GM23248 (cell line): ENCODE data around the gene RRP8. TPM values are rescaled to one million over a fixed set of nuclear protein-coding genes. Genes with fewer than 3 reads are reported as not detected.
A peak's percentile ranks its signal among the peaks of the same experiment; 100 is the strongest.

Source experiments
- DNase-seq: peaks from one replicate; pipeline ENCODE4 v3.0.0-alpha.2; 2015
- H2AFZ ChIP-seq: fragments of 200-600 bp; sonication (generic); 2 replicates; pipeline ENCODE4 v1.6.1; 2016; ENCODE audit warnings: antibody characterized with exemption
- H3F3A ChIP-seq: fragments of 200-600 bp; sonication (generic); 2 replicates; pipeline ENCODE4 v1.6.1; 2016; ENCODE audit warnings: mild to moderate bottlenecking, antibody characterized with exemption, mixed run types; ENCODE audit not compliant: insufficient read depth
- H3K27ac ChIP-seq: fragments of 200-600 bp; sonication (generic); 2 replicates; pipeline ENCODE4 v1.5.1; 2016; ENCODE audit warnings: mild to moderate bottlenecking
- H3K27me3 ChIP-seq: fragments of 200-600 bp; sonication (generic); replicated peaks from 2 replicates; pipeline ENCODE4 v1.6.1; 2016; ENCODE audit warnings: mild to moderate bottlenecking; ENCODE audit not compliant: insufficient read depth
- H3K36me3 ChIP-seq: fragments of 200-600 bp; sonication (generic); 2 replicates; pipeline ENCODE4 v1.6.1; 2016; ENCODE audit warnings: low read depth, mild to moderate bottlenecking
- H3K4me1 ChIP-seq: fragments of 200-600 bp; sonication (generic); 2 replicates; pipeline ENCODE4 v1.6.1; 2016; ENCODE audit warnings: mild to moderate bottlenecking; ENCODE audit not compliant: insufficient read depth
- H3K4me2 ChIP-seq: fragments of 200-600 bp; sonication (generic); one replicate; pipeline ENCODE4 v1.6.1; 2016; ENCODE audit warnings: mild to moderate bottlenecking; ENCODE audit not compliant: unreplicated experiment
- H3K4me3 ChIP-seq: fragments of 200-600 bp; sonication (generic); 2 replicates; pipeline ENCODE4 v1.5.1; 2016; ENCODE audit warnings: mild to moderate bottlenecking
- H3K79me2 ChIP-seq: fragments of 200-600 bp; sonication (generic); 2 replicates; pipeline ENCODE4 v1.6.1; 2016; ENCODE audit warnings: mild to moderate bottlenecking; ENCODE audit not compliant: insufficient read depth
- H3K9ac ChIP-seq: fragments of 200-600 bp; sonication (generic); 2 replicates; pipeline ENCODE4 v1.6.1; 2016; ENCODE audit warnings: mild to moderate bottlenecking
- H3K9me2 ChIP-seq: fragments of 200-600 bp; sonication (generic); 2 replicates; pipeline ENCODE4 v1.6.1; 2016; ENCODE audit warnings: mixed run types, mild to moderate bottlenecking, moderate library complexity; ENCODE audit not compliant: insufficient read depth
- H3K9me3 ChIP-seq: fragments of 200-600 bp; sonication (generic); one replicate; pipeline ENCODE4 v1.6.1; 2017; ENCODE audit warnings: low read depth
- H4K20me1 ChIP-seq: fragments of 200-600 bp; sonication (generic); 2 replicates; pipeline ENCODE4 v1.6.0; 2016; ENCODE audit not compliant: insufficient read depth
- EZH2 ChIP-seq: fragments of 200-600 bp; sonication (generic); IDR thresholded peaks from 2 replicates; pipeline ENCODE4 v1.6.1; 2018; ENCODE audit warnings: antibody characterized with exemption, mild to moderate bottlenecking; ENCODE audit not compliant: insufficient read depth, poor library complexity, severe bottlenecking
- EZH2phosphoT487 ChIP-seq: fragments of 200-600 bp; sonication (generic); IDR thresholded peaks from 2 replicates; pipeline ENCODE4 v1.6.1; 2018; ENCODE audit warnings: antibody characterized with exemption, moderate library complexity, mild to moderate bottlenecking, low read depth; ENCODE audit not compliant: insufficient read depth
- WGBS, 2 experiments: methylation state at CpG; one replicate each; pipeline ENCODE4 v1.1.6; 2015 to 2017; ENCODE audit warnings: low lambda C conversion rate in 2 of 2, low coverage in 1 of 2; ENCODE audit errors: missing lambda C conversion rate in 2 of 2; 5-methylcytosine and 5-hydroxymethylcytosine counted together
- in situ Hi-C: fragments of 300-500 bp; cut with MboI; formaldehyde crosslinking; loops from 2 replicates; pipeline ENCODE4 v1.15.0; 2020
- polyA plus RNA-seq: library from polyadenylated mRNA; unstranded; fragments of >200 nt; fragmentation: Nextera tagmentation; extraction: Ambion mirVana; gene quantifications from 2 replicates; pipeline ENCODE4 v1.2.1, GENCODE V29; 2016
- total RNA-seq: library from RNA; depleted of rRNA; stranded (reverse); fragments of >200 nt; shearing (Covaris generic); gene quantifications from 2 replicates; pipeline ENCODE4 v1.2.3, GENCODE V29; 2014

The RRP8 gene
- total and polyA plus RNA-seq, 2 experiments from 2014 or later: 8.5 to 24.4 TPM

DNA sequence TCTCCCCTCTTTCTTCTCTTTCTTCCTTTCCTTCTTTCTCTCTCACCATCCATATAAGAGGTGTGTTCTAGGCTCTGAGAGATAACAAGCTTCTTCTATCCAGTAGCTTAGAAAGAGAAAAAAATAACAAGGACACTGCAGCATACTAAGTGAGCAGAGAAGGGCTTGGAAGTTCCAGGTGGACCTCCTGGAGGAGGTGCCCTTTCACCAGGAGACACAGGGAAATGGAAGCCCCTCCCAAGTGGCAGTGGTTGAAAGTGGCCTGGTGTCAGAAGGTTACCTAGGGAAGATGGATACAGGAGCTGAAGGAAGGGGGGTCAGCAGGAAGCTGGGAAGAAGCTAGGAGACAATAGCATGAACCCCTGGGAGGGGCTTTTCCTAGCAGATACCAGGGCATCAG, 46.7 kb upstream of the RRP8 start:
- Histone ChIP-seq H3K4me2 (no peak overlapping the region), H3K27me3 (no peaks in the 10 kb centered on the region), H3K27ac (no peak overlapping the region), H3F3A (peaks cover 23% of the 10 kb centered on the region), H2AFZ (no peak overlapping the region), H3K9me3 (no peaks in the 10 kb centered on the region), H3K36me3 (no peaks in the 10 kb centered on the region), H4K20me1 (no peaks in the 10 kb centered on the region), H3K4me1 (peaks cover 23% of the 10 kb centered on the region), H3K9me2 (no peaks in the 10 kb centered on the region), H3K4me3 (no peak overlapping the region), H3K9ac (no peak overlapping the region), H3K79me2 (no peaks in the 10 kb centered on the region)
- DNase-seq: no peak
- TF ChIP-seq EZH2 (no peak), EZH2phosphoT487 (no peak)
- in situ Hi-C loops: no loop called here

DNA sequence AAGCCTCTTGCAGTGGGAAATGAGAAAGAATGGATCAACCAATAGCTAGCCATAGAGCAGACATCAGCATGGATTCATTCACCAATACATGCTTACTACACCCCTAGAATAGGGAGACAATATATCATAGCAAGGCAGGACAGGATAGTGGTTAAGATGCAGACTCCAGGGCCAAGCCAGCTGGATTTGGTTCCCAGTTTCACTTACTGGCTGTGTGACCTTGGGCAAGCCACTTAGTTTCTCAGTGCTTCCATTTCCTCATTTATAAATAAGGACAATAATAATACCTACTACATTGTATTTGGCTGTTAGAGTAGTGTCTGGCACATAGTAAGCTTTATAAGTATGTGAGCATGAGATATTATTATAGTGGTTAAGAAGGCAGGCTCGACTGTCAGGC, 45.1 kb upstream of the RRP8 start:
- Histone ChIP-seq H2AFZ (no peak overlapping the region), H3K9ac (no peak overlapping the region), H3K4me2 (no peak overlapping the region), H3K9me3 (no peaks in the 10 kb centered on the region), H3K27ac (no peak overlapping the region), H3K9me2 (no peaks in the 10 kb centered on the region), H3K79me2 (no peaks in the 10 kb centered on the region), H4K20me1 (no peaks in the 10 kb centered on the region), H3K4me3 (no peak overlapping the region), H3K36me3 (no peaks in the 10 kb centered on the region), H3F3A (peaks cover 23% of the 10 kb centered on the region), H3K4me1 (peaks cover 23% of the 10 kb centered on the region), H3K27me3 (no peaks in the 10 kb centered on the region)
- in situ Hi-C loops: no loop called here
- DNase-seq: no peak
- TF ChIP-seq EZH2phosphoT487 (no peak), EZH2 (no peak)
- 17 to 18% methylated on average over 1 of the region's 1 CpG for WGBS, 2 experiments

DNA sequence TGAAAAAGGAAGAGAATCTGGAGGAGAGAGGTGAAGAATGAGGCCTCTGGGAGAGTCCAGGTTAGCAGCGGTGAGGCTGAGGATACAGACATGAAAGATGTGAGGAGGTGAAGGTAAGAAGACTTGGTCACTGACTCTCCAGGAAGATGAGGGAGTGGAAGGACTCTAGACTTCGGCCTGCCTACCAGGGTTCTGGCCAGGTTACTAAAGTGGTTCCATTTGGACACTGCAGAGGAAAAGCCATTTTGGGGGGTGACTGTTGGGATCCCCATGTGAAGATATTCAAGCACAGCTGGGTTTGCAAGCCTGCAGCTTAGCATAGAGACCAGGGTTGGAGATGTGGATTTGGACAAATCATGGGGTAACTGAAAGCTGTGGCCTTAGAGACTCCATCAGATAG, 44.4 kb upstream of the RRP8 start:
- H3K4me1 ChIP-seq: peaks cover 23% of the 10 kb centered on the region
- H2AFZ ChIP-seq: peak overlapping the region; percentile 76
- peaks cover 18% of the 10 kb centered on the region; the same call in 1 of the 2 replicates for H3F3A ChIP-seq
- H3K27me3 ChIP-seq: no peaks in the 10 kb centered on the region
- WGBS, 2 experiments: 92 to 100% methylated on average over 2 of the region's 2 CpGs
- H3K79me2 ChIP-seq: no peaks in the 10 kb centered on the region
- no peak for TF ChIP-seq EZH2
- no peak for TF ChIP-seq EZH2phosphoT487
- 0 out of 2 replicates have a peak overlapping the region, but pooled peaks have one; percentile 31 for H3K9ac ChIP-seq
- no peaks in the 10 kb centered on the region for H3K9me3 ChIP-seq
- H3K9me2 ChIP-seq: no peaks in the 10 kb centered on the region
- H3K4me3 ChIP-seq: no peak overlapping the region
- H3K27ac ChIP-seq: peak overlapping the region; percentile 39
- no peaks in the 10 kb centered on the region for H4K20me1 ChIP-seq
- no peaks in the 10 kb centered on the region for H3K36me3 ChIP-seq
- H3K4me2 ChIP-seq: peak overlapping the region; percentile 66
- DNase-seq: no peak
- in situ Hi-C loops: no loop called here

DNA sequence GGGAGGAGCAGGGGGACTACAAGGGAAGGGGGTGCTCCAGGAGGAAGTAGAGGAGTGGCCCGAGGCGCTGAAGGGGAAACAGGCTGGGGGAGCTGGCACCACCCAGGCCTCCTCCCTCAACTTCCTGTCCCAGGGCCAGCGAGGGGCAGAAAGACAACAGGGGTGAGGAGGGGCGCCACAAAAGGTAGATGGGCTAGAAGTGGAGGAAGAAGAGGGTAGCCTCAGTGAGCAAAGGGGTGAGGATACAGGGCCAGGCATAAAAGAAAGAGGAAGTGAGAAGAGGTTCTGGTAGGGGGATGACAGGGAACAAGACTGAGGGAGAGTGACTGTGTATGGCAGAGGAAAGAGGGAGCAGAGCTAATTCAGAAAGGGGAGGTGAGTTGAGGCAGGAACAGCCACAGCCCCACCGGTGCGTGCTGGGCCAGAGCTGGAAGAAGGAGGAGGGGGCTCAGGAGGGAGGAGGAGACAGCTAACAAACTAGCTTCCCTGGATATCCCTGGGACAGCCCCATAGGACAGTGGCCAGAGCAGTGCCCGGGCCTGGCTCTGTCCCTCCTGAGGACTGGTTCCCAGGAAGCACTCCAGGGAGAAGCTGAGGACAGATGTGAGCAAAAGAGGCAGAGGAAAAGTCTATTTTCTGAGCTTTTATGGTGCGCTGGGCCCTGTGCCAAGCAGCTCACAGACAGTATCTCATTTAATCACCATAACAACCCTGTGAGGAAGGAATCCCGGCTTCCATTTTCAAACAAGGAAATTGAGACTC, 43.7 kb upstream of the RRP8 start:
- in situ Hi-C loops: no loop called here
- TF ChIP-seq EZH2phosphoT487 (no peak), EZH2 (no peak)
- Histone ChIP-seq H3K36me3 (no peaks in the 10 kb centered on the region), H3K4me1 (peaks cover 23% of the 10 kb centered on the region), H3K27me3 (no peaks in the 10 kb centered on the region), H3F3A (peaks cover 18% of the 10 kb centered on the region; the same call in 1 of the 2 replicates), H3K4me3 (peak overlapping the region; percentile 50; the same call in 1 of the 2 replicates), H3K9ac (peak overlapping the region; percentile 31), H2AFZ (peak overlapping the region; percentile 76), H3K9me2 (no peaks in the 10 kb centered on the region), H3K27ac (peak overlapping the region; percentile 39), H4K20me1 (no peaks in the 10 kb centered on the region), H3K79me2 (no peaks in the 10 kb centered on the region), H3K9me3 (no peaks in the 10 kb centered on the region), H3K4me2 (peak overlapping the region; percentile 66)
- WGBS, 2 experiments: 16 to 19% methylated on average over 9 of the region's 9 CpGs
- DNase-seq: peak; percentile 78
